Loucy (cell line): ENCODE measurements around the gene MAS1L.
"Not testable (repeated sequence)": the region's sequence is repeated elsewhere in the genome, so short reads cannot be mapped to it uniquely, and the experiment has no call there.

ENCODE experiments used
- H2AFZ ChIP-seq: fragments of 200-600 bp; sonication (generic); 2 replicates; pipeline ENCODE4 v1.6.0; 2016; ENCODE audit warnings: antibody characterized with exemption, mild to moderate bottlenecking, low read length, moderate library complexity
- H3F3A ChIP-seq: fragments of 200-600 bp; 2 replicates; pipeline ENCODE4 v1.6.0; 2016; ENCODE audit warnings: antibody characterized with exemption, low read depth, mild to moderate bottlenecking
- H3K27me3 ChIP-seq: fragments of 200-600 bp; sonication (generic); 2 replicates; pipeline ENCODE4 v1.6.1; 2014; ENCODE audit warnings: low read length, mild to moderate bottlenecking; ENCODE audit not compliant: insufficient read depth, poor library complexity, severe bottlenecking
- H3K36me3 ChIP-seq: fragments of 200-600 bp; sonication (generic); 2 replicates; pipeline ENCODE4 v1.6.1; 2016; ENCODE audit warnings: low read length; ENCODE audit not compliant: insufficient read depth
- H3K4me1 ChIP-seq: fragments of 200-600 bp; sonication (generic); 2 replicates; pipeline ENCODE4 v1.5.1; 2014; ENCODE audit warnings: low read length, mild to moderate bottlenecking; ENCODE audit not compliant: insufficient read depth, poor library complexity, severe bottlenecking
- H3K4me2 ChIP-seq: fragments of 200-600 bp; sonication (generic); 2 replicates; pipeline ENCODE4 v1.6.0; 2014; ENCODE audit warnings: antibody characterized with exemption, low read length, low read depth, mild to moderate bottlenecking; ENCODE audit not compliant: poor library complexity, severe bottlenecking
- H3K4me3 ChIP-seq: fragments of 200-600 bp; sonication (generic); 2 replicates; pipeline ENCODE4 v1.5.1; 2014; ENCODE audit warnings: low read length, mild to moderate bottlenecking, mixed read lengths; ENCODE audit not compliant: poor library complexity, severe bottlenecking
- H3K79me2 ChIP-seq: fragments of 200-600 bp; sonication (generic); 2 replicates; pipeline ENCODE4 v1.6.1; 2014; ENCODE audit warnings: low read length; ENCODE audit not compliant: insufficient read depth
- H3K9ac ChIP-seq: fragments of 200-600 bp; sonication (generic); 2 replicates; pipeline ENCODE4 v1.6.0; 2014; ENCODE audit warnings: mild to moderate bottlenecking, low read depth, low read length, moderate library complexity; ENCODE audit not compliant: poor library complexity, severe bottlenecking
- H3K9me2 ChIP-seq: fragments of 200-600 bp; sonication (generic); replicated peaks from 2 replicates; pipeline ENCODE4 v1.6.1; 2016; ENCODE audit warnings: low read depth, low read length, mixed read lengths
- H3K9me3 ChIP-seq: fragments of 200-600 bp; sonication (generic); 2 replicates; pipeline ENCODE4 v1.6.1; 2014; ENCODE audit warnings: mild to moderate bottlenecking, antibody characterized with exemption, low read length, low read depth; ENCODE audit not compliant: insufficient read depth
- H4K20me1 ChIP-seq: fragments of 200-600 bp; sonication (generic); 2 replicates; pipeline ENCODE4 v1.6.0; 2014; ENCODE audit warnings: antibody characterized with exemption, low read length, mild to moderate bottlenecking; ENCODE audit not compliant: insufficient read depth, poor library complexity, severe bottlenecking
- CTCF ChIP-seq: fragments of 200-600 bp; sonication (generic); conservative IDR thresholded peaks from 2 replicates; pipeline ENCODE4 v1.5.1; 2014; ENCODE audit warnings: mild to moderate bottlenecking, antibody characterized with exemption, low read length
- EZH2phosphoT487 ChIP-seq: fragments of 200-600 bp; IDR thresholded peaks from 2 replicates; pipeline ENCODE4 v1.6.1; 2018; ENCODE audit warnings: antibody characterized with exemption, mild to moderate bottlenecking, moderate library complexity, borderline replicate concordance

MAS1L gene

GRCh38 chr6:29451471-29452193 is 36.1 kb downstream of the MAS1L start:
- H3K36me3 ChIP-seq: no peaks in the 10 kb centered on the region
- no peaks in the 10 kb centered on the region for H4K20me1 ChIP-seq
- no peak overlapping the region for H3K4me3 ChIP-seq
- H3K9me2 ChIP-seq: no peaks in the 10 kb centered on the region
- no peak overlapping the region for H3K4me2 ChIP-seq
- no peaks in the 10 kb centered on the region for H3F3A ChIP-seq
- no peaks in the 10 kb centered on the region for H3K79me2 ChIP-seq
- H3K27me3 ChIP-seq: no peaks in the 10 kb centered on the region
- no peak overlapping the region for H2AFZ ChIP-seq
- no peak overlapping the region for H3K9ac ChIP-seq
- no peaks in the 10 kb centered on the region for H3K9me3 ChIP-seq
- no peaks in the 10 kb centered on the region for H3K4me1 ChIP-seq
- TF ChIP-seq EZH2phosphoT487 (no peak), CTCF (no peak)

- H3K27me3 ChIP-seq: no peaks in the 10 kb centered on the region
- H3F3A ChIP-seq: no peaks in the 10 kb centered on the region
- no peaks in the 10 kb centered on the region for H3K79me2 ChIP-seq
- H3K4me2 ChIP-seq: no peak overlapping the region
- H3K9me3 ChIP-seq: peaks cover 7% of the 10 kb centered on the region; the same call in 1 of the 2 replicates
- H3K4me3 ChIP-seq: no peak overlapping the region
- no peak overlapping the region for H2AFZ ChIP-seq
- no peaks in the 10 kb centered on the region for H3K9me2 ChIP-seq
- TF ChIP-seq EZH2phosphoT487 (no peak), CTCF (no peak)
- H4K20me1 ChIP-seq: no peaks in the 10 kb centered on the region
- no peak overlapping the region for H3K9ac ChIP-seq
- H3K36me3 ChIP-seq: no peaks in the 10 kb centered on the region
- H3K4me1 ChIP-seq: no peaks in the 10 kb centered on the region
Observed at GRCh38 chr6:29447670-29448069, 40.1 kb downstream of the MAS1L start.

GRCh38 chr6:29444031-29444430 is 43.7 kb downstream of the MAS1L start:
- H3K9me3 ChIP-seq, H3K4me1 ChIP-seq, H3F3A ChIP-seq, H3K4me2 ChIP-seq, H3K79me2 ChIP-seq, H2AFZ ChIP-seq, H3K27me3 ChIP-seq, H3K9me2 ChIP-seq, H4K20me1 ChIP-seq, H3K4me3 ChIP-seq, H3K36me3 ChIP-seq, H3K9ac ChIP-seq: not testable (repeated sequence)

GRCh38 chr6:29442719-29443118 is 45.0 kb downstream of the MAS1L start:
- H3F3A ChIP-seq: no peaks in the 10 kb centered on the region
- H3K27me3 ChIP-seq: no peaks in the 10 kb centered on the region
- no peaks in the 10 kb centered on the region for H3K36me3 ChIP-seq
- H4K20me1 ChIP-seq: no peaks in the 10 kb centered on the region
- no peak overlapping the region for H3K9ac ChIP-seq
- no peak overlapping the region for H3K4me2 ChIP-seq
- no peaks in the 10 kb centered on the region for H3K79me2 ChIP-seq
- no peak for TF ChIP-seq CTCF
- no peak for TF ChIP-seq EZH2phosphoT487
- H3K9me2 ChIP-seq: no peaks in the 10 kb centered on the region
- H3K4me1 ChIP-seq: no peaks in the 10 kb centered on the region
- H2AFZ ChIP-seq: no peak overlapping the region
- no peak overlapping the region for H3K4me3 ChIP-seq
- peaks cover 7% of the 10 kb centered on the region; the same call in 1 of the 2 replicates for H3K9me3 ChIP-seq
